A549 (cell line): ENCODE data around the gene MTCP1. TPM values are rescaled to one million over a fixed set of nuclear protein-coding genes. Genes with fewer than 3 reads are reported as not detected.

Experiments used
- ATAC-seq, 2 experiments: fragments of 200-7000 bp in 1 of 2; fragments of >200 bp in 1 of 2; cut with Nextera tagmentation in 1 of 2; cut with Tn5 transposase in 1 of 2; 3 replicates each; pipeline versions ENCODE4 v1.8.0 to v1.9.1; 2018 to 2020; ENCODE audit warnings: mild to moderate bottlenecking in 1 of 2, moderate library complexity in 1 of 2
- CTCF ChIA-PET: fragments of 300-600 bp; sonication (Branson Sonifier 250); formaldehyde crosslinking; extraction: SDS; loops from one replicate; lab custom pipeline; 2021; ENCODE audit warnings: antibody characterized with exemption, inconsistent platforms; lab: Yijun Ruan, JAX
- POLR2A ChIA-PET: fragments of 350-600 bp; formaldehyde crosslinking; extraction: SDS; loops from one replicate; lab custom pipeline; 2021; ENCODE audit warnings: antibody characterized with exemption, inconsistent platforms; lab: Yijun Ruan, JAX
- DNase-seq, 2 experiments: peaks; one replicate each; pipeline versions ENCODE4 v3.0.0 to v3.0.0-alpha.2; 2011 to 2016; ENCODE audit warnings: low read depth in 1 of 2, low spot score in 1 of 2
- FAIRE-seq: peaks from 2 replicates; lab custom pipeline; 2011; peaks lifted over from hg19 to GRCh38; lab: Jason Lieb, UNC
- H3K27ac ChIP-seq, 2 experiments: fragments of >200 bp; sonication (Bioruptor Twin); formaldehyde crosslinking; 3 replicates each; pipeline ENCODE4 v1.5.1; 2016 to 2017
- H3K4me1 ChIP-seq: fragments of >200 bp; sonication (Bioruptor Twin); formaldehyde crosslinking; 3 replicates; pipeline ENCODE4 v1.6.1; 2016
- H3K4me2 ChIP-seq: fragments of >200 bp; sonication (Bioruptor Twin); formaldehyde crosslinking; 3 replicates; pipeline ENCODE4 v1.6.1; 2016
- H3K4me3 ChIP-seq: fragments of >200 bp; sonication (Bioruptor Twin); formaldehyde crosslinking; 3 replicates; pipeline ENCODE4 v1.5.1; 2016
- H3K9me3 ChIP-seq: fragments of >200 bp; sonication (Bioruptor Twin); formaldehyde crosslinking; 3 replicates; pipeline ENCODE4 v1.6.1; 2016
- BHLHE40 ChIP-seq: IDR thresholded peaks from 2 replicates; pipeline ENCODE4 v1.6.1; 2012; ENCODE audit warnings: low read depth, low read length, inconsistent platforms
- CBX8 ChIP-seq: fragments of 200-600 bp; sonication (generic); IDR thresholded peaks from 2 replicates; pipeline ENCODE4 v1.6.1; 2016
- EHF ChIP-seq: fragments of 250-450 bp; sonication (Bioruptor Pico); IDR thresholded peaks from 2 replicates; pipeline ENCODE4 v1.5.0; 2020; ENCODE audit warnings: mild to moderate bottlenecking
- HDAC2 ChIP-seq: fragments of 200-600 bp; sonication (generic); IDR thresholded peaks from 2 replicates; pipeline ENCODE4 v1.6.1; 2016
- RAD21 ChIP-seq, 2 experiments: fragments of >200 bp in 1 of 2; sonication (Bioruptor Twin) in 1 of 2; formaldehyde crosslinking in 1 of 2; IDR thresholded peaks in 1 of 2; conservative IDR thresholded peaks in 1 of 2; 2 replicates in 1 of 2; 3 replicates in 1 of 2; pipeline ENCODE4 v1.6.1; 2012 to 2018; ENCODE audit warnings: inconsistent platforms in 1 of 2
- REST ChIP-seq: fragments of 200-600 bp; sonication (generic); IDR thresholded peaks from 2 replicates; pipeline ENCODE4 v1.6.1; 2016; ENCODE audit warnings: antibody characterized with exemption, mild to moderate bottlenecking, moderate library complexity
- SREBF2 ChIP-seq: fragments of 450-650 bp; IDR thresholded peaks from 2 replicates; pipeline ENCODE4 v1.6.1; 2014; ENCODE audit warnings: mild to moderate bottlenecking, moderate library complexity
- ZSCAN20 ChIP-seq: fragments of 250-450 bp; sonication (Bioruptor Pico); IDR thresholded peaks from 2 replicates; pipeline ENCODE4 v1.8.0; 2022; ENCODE audit warnings: mild to moderate bottlenecking, moderate library complexity
- whole genome bisulfite sequencing: methylation state at CpG from one replicate; pipeline ENCODE4 v1.1.6; 2017; ENCODE audit errors: missing lambda C conversion rate; 5-methylcytosine and 5-hydroxymethylcytosine counted together
- polyA plus RNA-seq, 4 experiments: library from polyadenylated mRNA; depleted of rRNA in 3 of 4; stranded (reverse); fragments of >200 nt; fragmentation: RNase III in 1 of 4; extraction: RNeasy Plus Mini Kit Qiagen cat#74134 plus additional on column Dnase treatment in 1 of 4; gene quantifications; 2 replicates in 3 of 4; 3 replicates in 1 of 4; pipeline ENCODE4 v1.2.3, GENCODE V29; 2011 to 2017
- TF ChIP-seq, protein P1 (sequence below): fragments of >200 bp; sonication (Bioruptor Twin); formaldehyde crosslinking; IDR thresholded peaks from 3 replicates; pipeline ENCODE4 v1.5.1; 2016

MTCP1 gene
- polyA plus RNA-seq, 2 of the 4 experiments (the other 2 are of a cell fraction) = 12.3 to 38.0 TPM

DNA sequence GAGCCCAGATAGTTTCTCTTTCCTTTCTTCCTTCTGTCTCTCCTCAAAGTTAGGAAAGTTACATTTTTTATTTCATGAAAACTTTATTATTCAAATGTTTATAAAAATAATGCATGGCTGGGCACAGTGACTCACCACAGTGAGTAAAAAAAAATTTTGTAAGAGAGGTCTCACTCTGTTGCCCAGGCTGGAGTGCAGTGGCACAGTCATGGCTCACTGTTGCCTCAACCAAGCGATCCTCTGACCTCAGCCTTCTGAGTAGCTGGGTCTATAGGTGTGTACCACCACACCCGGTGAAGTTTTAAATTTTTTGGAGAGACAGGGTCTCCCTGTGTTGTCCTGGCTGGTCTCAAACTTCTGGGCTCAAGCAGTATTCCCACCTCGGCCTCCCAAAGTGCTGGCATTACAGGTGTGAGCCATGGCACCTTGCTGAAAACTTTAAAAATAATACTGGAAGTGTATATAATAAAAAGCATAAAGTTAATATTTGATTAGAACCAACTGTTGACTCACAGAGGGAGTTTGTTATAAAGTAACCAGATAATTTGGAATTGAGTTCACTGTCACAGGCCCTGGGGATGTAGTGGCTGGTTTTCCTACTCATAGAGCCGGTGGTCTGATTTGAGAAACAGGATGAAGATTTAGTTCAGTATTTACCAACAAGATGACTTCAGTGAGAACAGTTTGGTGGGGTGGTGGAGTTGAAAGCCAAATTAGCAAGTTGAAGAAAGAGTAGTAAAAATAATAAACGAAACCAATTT, 18.0 kb downstream of the MTCP1 start (continued):
- no peak for TF ChIP-seq REST
- no peak for TF ChIP-seq HDAC2
- TF ChIP-seq EHF (CRISPR knock-in tag) = no peak
- TF ChIP-seq RAD21 (conservative IDR thresholded peaks at IDR 0.05 in 1 of 2, IDR thresholded peaks at IDR 0.05 in 1 of 2) = no peak

- ChIA-PET POLR2A (interaction anchor here (0.7 kb wide), 1 partner anchor 22 kb away, joined by 3 read pairs; the partner anchor contains the start of gene FUNDC2), CTCF (interaction anchor here (0.7 to 1.5 kb wide), 3 partner anchors 13 to 69 kb away, joined by 3 to 5 read pairs (median 3); partner anchors contain the start of gene FUNDC2)
- peak; percentile 27 to 75 for DNase-seq
- H3K4me1 ChIP-seq = peaks cover 30% of the 10 kb centered on the region
- H3K4me2 ChIP-seq = no peak overlapping the region; the same call in 2 of the 3 replicates
- H3K4me3 ChIP-seq = no peak overlapping the region
- peak; percentile 80 to 93 for ATAC-seq
- H3K27ac ChIP-seq = no peak overlapping the region
- WGBS = 41% methylated on average over 9 of the region's 9 CpGs
- FAIRE-seq = no peak
- H3K9me3 ChIP-seq = no peaks in the 10 kb centered on the region
- TF ChIP-seq RAD21 (conservative IDR thresholded peaks at IDR 0.05 in 1 of 2, IDR thresholded peaks at IDR 0.05 in 1 of 2) = peak; percentile 26 to 48; a peak in 2 of 5 replicates
- no peak for TF ChIP-seq CBX8
- TF ChIP-seq ZSCAN20 (CRISPR knock-in tag) = no peak
- no peak for TF ChIP-seq BHLHE40
- TF ChIP-seq, protein P1, sequence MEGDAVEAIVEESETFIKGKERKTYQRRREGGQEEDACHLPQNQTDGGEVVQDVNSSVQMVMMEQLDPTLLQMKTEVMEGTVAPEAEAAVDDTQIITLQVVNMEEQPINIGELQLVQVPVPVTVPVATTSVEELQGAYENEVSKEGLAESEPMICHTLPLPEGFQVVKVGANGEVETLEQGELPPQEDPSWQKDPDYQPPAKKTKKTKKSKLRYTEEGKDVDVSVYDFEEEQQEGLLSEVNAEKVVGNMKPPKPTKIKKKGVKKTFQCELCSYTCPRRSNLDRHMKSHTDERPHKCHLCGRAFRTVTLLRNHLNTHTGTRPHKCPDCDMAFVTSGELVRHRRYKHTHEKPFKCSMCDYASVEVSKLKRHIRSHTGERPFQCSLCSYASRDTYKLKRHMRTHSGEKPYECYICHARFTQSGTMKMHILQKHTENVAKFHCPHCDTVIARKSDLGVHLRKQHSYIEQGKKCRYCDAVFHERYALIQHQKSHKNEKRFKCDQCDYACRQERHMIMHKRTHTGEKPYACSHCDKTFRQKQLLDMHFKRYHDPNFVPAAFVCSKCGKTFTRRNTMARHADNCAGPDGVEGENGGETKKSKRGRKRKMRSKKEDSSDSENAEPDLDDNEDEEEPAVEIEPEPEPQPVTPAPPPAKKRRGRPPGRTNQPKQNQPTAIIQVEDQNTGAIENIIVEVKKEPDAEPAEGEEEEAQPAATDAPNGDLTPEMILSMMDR = peak; percentile 51
- no peak for TF ChIP-seq REST
Measured at GRCh38 chrX:155048977-155049619, 21.8 kb downstream of the MTCP1 start.

DNA sequence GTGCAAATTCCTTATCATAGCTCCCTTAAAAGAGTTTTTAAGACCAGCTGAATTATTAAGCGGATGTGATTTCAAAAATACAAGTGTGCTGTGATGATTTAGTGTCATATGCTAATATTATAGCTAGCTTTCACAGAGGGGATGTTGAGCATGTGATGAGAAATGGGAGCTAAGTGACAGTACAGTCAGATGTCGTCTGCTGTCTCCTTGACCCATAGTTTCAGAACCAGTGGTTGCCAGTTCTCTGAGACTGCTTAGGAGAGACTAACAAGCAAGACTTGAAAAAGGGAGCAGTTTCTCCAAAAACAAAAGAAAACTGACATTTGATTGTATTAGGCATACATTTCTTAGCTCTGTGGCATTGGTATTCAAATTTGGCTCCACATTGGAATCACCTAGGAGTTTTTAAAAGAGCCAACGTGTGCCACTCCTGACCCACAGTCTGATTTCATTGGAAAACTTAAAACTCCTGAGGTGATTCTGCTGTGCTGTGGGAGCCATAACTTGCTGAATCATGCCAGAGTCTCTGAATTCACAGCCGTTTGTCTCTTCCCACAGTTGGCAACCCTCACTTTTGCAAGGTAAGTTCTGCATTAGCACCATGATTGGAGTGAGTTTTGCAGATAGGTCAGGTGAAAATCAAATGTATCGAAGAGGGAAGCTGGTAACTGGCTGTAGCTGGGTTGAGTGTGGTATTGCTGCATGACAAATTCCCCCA, 24.0 kb downstream of the MTCP1 start:
- no peak for DNase-seq
- no peak for ATAC-seq
- 83% methylated on average over 5 of the region's 5 CpGs for WGBS
- no peak for FAIRE-seq
- TF ChIP-seq CBX8 (no peak), SREBF2 (no peak)
- no peak overlapping the region for H3K4me2 ChIP-seq
- H3K9me3 ChIP-seq = no peaks in the 10 kb centered on the region
- CTCF ChIA-PET = interaction anchor here (2.1 to 3.1 kb wide), 2 partner anchors 8 to 10 kb away, joined by 4 to 19 read pairs; no protein-coding TSS in a partner anchor
- no peak overlapping the region for H3K4me3 ChIP-seq
- H3K4me1 ChIP-seq = peaks cover 11% of the 10 kb centered on the region; the same call in 2 of the 3 replicates
- H3K27ac ChIP-seq = peak overlapping the region in 1 of 2 experiments; percentile 49; a peak in 1 of 6 replicates
- POLR2A ChIA-PET = interaction anchor here (0.8 kb wide), 1 partner anchor 20 kb away, joined by 4 read pairs; the partner anchor contains the start of gene FUNDC2
